PC-3 (cell line): ENCODE data around the gene PLXNA2. TPM values are rescaled to one million over a fixed set of nuclear protein-coding genes. Genes with fewer than 3 reads are reported as not detected.

Experiments used
- ATAC-seq: fragments of 200-7000 bp; cut with Tn5 transposase; 2 replicates; pipeline ENCODE4 v1.9.1; 2020; ENCODE audit warnings: mild to moderate bottlenecking, moderate library complexity
- BruUV-seq: library from RNA; stranded (reverse); fragments of 400-500 nt; replicated peaks from 2 replicates; lab custom pipeline; 2021; lab: Mats Ljungman, UMichigan
- CTCF ChIA-PET: fragments of 300-600 bp; sonication (Branson Sonifier 250); formaldehyde crosslinking; loops from one replicate; lab custom pipeline; 2022; ENCODE audit warnings: antibody characterized with exemption; lab: Charles Lee
- POLR2A ChIA-PET: fragments of 300-600 bp; sonication (Branson Sonifier 250); formaldehyde crosslinking; loops from one replicate; lab custom pipeline; 2022; ENCODE audit warnings: antibody characterized with exemption; ENCODE audit not compliant: unreplicated experiment; lab: Charles Lee
- DNase-seq: peaks from one replicate; pipeline ENCODE4 v3.0.0-alpha.2; 2015
- H2AFZ ChIP-seq: fragments of 300-600 bp; sonication (generic); 2 replicates; pipeline ENCODE4 v1.6.0; 2016; ENCODE audit warnings: antibody characterized with exemption, low read length
- H3F3A ChIP-seq: fragments of 300-600 bp; sonication (generic); one replicate; pipeline ENCODE4 v1.6.0; 2017; ENCODE audit warnings: antibody characterized with exemption, low read length, control low read depth, mild to moderate bottlenecking; ENCODE audit not compliant: unreplicated experiment
- H3K27ac ChIP-seq: fragments of 300-600 bp; sonication (generic); 2 replicates; pipeline ENCODE4 v1.5.1; 2016; ENCODE audit warnings: mild to moderate bottlenecking, low read length
- H3K27me3 ChIP-seq: fragments of 300-600 bp; sonication (generic); 2 replicates; pipeline ENCODE4 v1.6.1; 2016; ENCODE audit warnings: low read length, mixed read lengths
- H3K36me3 ChIP-seq: fragments of 300-600 bp; sonication (generic); 2 replicates; pipeline ENCODE4 v1.6.1; 2016; ENCODE audit warnings: low read depth, mixed run types, low read length, mixed read lengths
- H3K4me1 ChIP-seq: fragments of 300-600 bp; sonication (generic); 2 replicates; pipeline ENCODE4 v1.5.1; 2016; ENCODE audit warnings: low read length; ENCODE audit not compliant: insufficient read depth
- H3K4me2 ChIP-seq: fragments of 300-600 bp; sonication (generic); 2 replicates; pipeline ENCODE4 v1.6.0; 2016; ENCODE audit warnings: low read length
- H3K4me3 ChIP-seq: fragments of 300-600 bp; sonication (generic); 2 replicates; pipeline ENCODE4 v1.5.1; 2016; ENCODE audit warnings: mild to moderate bottlenecking, low read length, mixed read lengths
- H3K79me2 ChIP-seq: fragments of 300-600 bp; sonication (generic); 2 replicates; pipeline ENCODE4 v1.6.1; 2017; ENCODE audit warnings: low read length, mixed read lengths
- H3K9ac ChIP-seq: fragments of 300-600 bp; sonication (generic); 2 replicates; pipeline ENCODE4 v1.6.0; 2016; ENCODE audit warnings: mild to moderate bottlenecking, low read length
- H3K9me2 ChIP-seq: fragments of 300-600 bp; sonication (generic); replicated peaks from 2 replicates; pipeline ENCODE4 v1.6.1; 2016; ENCODE audit warnings: mixed run types, low read length, mixed read lengths
- H3K9me3 ChIP-seq: fragments of 300-600 bp; sonication (generic); 2 replicates; pipeline ENCODE4 v1.6.1; 2016; ENCODE audit warnings: low read length, mixed read lengths
- H4K20me1 ChIP-seq: fragments of 300-600 bp; sonication (generic); 2 replicates; pipeline ENCODE4 v1.6.1; 2016; ENCODE audit warnings: low read length, mixed read lengths
- EZH2 ChIP-seq: fragments of 300-600 bp; sonication (generic); IDR thresholded peaks from one replicate; pipeline ENCODE4 v1.6.1; 2017; ENCODE audit warnings: antibody characterized with exemption, mild to moderate bottlenecking, low read length; ENCODE audit not compliant: unreplicated experiment
- EZH2phosphoT487 ChIP-seq: fragments of 300-600 bp; sonication (generic); IDR thresholded peaks from 2 replicates; pipeline ENCODE4 v1.6.1; 2018; ENCODE audit warnings: mild to moderate bottlenecking, antibody characterized with exemption, low read length, borderline replicate concordance
- intact Hi-C: fragments of 100-400 bp; cut with micrococcal nuclease; formaldehyde crosslinking; loops from 2 replicates; pipeline ENCODE4 v1.9.0; 2023
- total RNA-seq: library from RNA; depleted of rRNA; stranded (reverse); fragments of >200 nt; gene quantifications from 2 replicates; pipeline ENCODE4 v1.2.3, GENCODE V29; 2014
- TF ChIP-seq, protein P1 (sequence below): fragments of 300-600 bp; sonication (generic); conservative IDR thresholded peaks from 2 replicates; pipeline ENCODE4 v1.5.1; 2017; ENCODE audit warnings: antibody characterized with exemption, low read depth, mild to moderate bottlenecking, low read length

PLXNA2 gene
- total RNA-seq, 1 experiment from 2014 or later, result 16.2 TPM

- Histone ChIP-seq H4K20me1 (no peaks in the 10 kb centered on the region), H3K4me1 (peaks cover 49% of the 10 kb centered on the region), H3K79me2 (peaks cover 9% of the 10 kb centered on the region; the same call in 1 of the 2 replicates), H3K27ac (peak overlapping the region; percentile 91), H2AFZ (no peak overlapping the region), H3F3A (no peaks in the 10 kb centered on the region), H3K36me3 (no peaks in the 10 kb centered on the region), H3K4me2 (peak overlapping the region; percentile 78), H3K27me3 (no peaks in the 10 kb centered on the region), H3K4me3 (peak overlapping the region; percentile 3; the same call in 1 of the 2 replicates), H3K9me2 (no peaks in the 10 kb centered on the region), H3K9ac (peak overlapping the region; percentile 13; the same call in 1 of the 2 replicates), H3K9me3 (no peaks in the 10 kb centered on the region)
- intact Hi-C loops, result loop anchor here (1.0 kb wide), 4 partner anchors 15 to 40 kb away; partner anchors contain the start of gene PLXNA2
- no TSS peak for BruUV-seq
- ChIA-PET POLR2A (interaction anchor here (0.7 to 1.6 kb wide), 4 partner anchors 16 to 300 kb away, joined by 3 to 14 read pairs (median 8); partner anchors contain the start of gene PLXNA2), CTCF (interaction anchor here (0.5 to 1.9 kb wide), 6 partner anchors 15 to 182 kb away, joined by 3 to 11 read pairs (median 7); partner anchors contain the start of gene PLXNA2)
- ATAC-seq (peak; percentile 9), DNase-seq (no peak)
- TF ChIP-seq EZH2 (no peak), EZH2phosphoT487 (no peak)
- TF ChIP-seq, protein P1, sequence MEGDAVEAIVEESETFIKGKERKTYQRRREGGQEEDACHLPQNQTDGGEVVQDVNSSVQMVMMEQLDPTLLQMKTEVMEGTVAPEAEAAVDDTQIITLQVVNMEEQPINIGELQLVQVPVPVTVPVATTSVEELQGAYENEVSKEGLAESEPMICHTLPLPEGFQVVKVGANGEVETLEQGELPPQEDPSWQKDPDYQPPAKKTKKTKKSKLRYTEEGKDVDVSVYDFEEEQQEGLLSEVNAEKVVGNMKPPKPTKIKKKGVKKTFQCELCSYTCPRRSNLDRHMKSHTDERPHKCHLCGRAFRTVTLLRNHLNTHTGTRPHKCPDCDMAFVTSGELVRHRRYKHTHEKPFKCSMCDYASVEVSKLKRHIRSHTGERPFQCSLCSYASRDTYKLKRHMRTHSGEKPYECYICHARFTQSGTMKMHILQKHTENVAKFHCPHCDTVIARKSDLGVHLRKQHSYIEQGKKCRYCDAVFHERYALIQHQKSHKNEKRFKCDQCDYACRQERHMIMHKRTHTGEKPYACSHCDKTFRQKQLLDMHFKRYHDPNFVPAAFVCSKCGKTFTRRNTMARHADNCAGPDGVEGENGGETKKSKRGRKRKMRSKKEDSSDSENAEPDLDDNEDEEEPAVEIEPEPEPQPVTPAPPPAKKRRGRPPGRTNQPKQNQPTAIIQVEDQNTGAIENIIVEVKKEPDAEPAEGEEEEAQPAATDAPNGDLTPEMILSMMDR, result no peak
Observed at GRCh38 chr1:208203848-208204609, 40.2 kb downstream of the PLXNA2 start.

DNA sequence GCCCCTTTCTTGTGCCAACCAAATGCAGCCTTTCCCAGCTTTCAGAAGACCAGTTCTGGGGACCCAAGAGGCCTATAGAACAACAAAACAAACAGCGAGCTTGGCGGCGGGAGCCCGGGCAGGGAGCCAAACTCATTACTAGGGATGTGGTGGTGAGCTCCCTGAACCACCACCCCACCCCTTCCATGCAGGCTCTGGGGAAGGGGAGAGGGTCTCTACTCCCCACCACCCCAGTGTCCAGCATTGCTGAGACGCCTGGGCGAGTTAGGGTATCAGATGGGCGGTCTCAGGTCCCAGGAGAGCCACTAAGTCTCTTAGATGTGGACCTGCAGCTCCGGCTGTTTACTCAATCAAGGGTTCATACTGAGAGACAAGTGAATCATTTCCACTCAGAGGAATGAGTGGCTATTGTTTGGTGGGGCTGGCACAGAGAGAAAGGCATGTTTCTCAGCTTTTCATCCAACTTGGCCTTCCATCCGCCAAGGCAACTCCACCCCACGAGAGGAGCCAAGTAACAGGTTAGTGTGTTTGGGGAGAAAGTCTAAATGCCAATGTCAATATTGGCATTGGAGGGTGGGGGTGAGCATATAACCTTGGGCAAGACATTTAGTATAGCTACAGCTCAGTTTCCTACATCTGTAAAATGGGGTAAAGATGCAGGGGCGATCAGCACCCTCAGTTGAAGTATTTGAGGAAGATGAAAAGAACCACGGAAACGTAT, 40.9 kb downstream of the PLXNA2 start:
- no peaks in the 10 kb centered on the region for H3K9me2 ChIP-seq
- ChIA-PET CTCF (interaction anchor here (0.5 to 1.9 kb wide), 8 partner anchors 14 to 1286 kb away, joined by 3 to 11 read pairs (median 6); partner anchors contain the start of gene PLXNA2), POLR2A (interaction anchor here (0.6 to 1.6 kb wide), 5 partner anchors 16 to 299 kb away, joined by 3 to 14 read pairs (median 3); partner anchors contain the start of gene PLXNA2)
- H3K79me2 ChIP-seq, result peaks cover 9% of the 10 kb centered on the region; the same call in 1 of the 2 replicates
- H3F3A ChIP-seq, result no peaks in the 10 kb centered on the region
- TSS peak; percentile 38 for BruUV-seq
- H3K27me3 ChIP-seq, result no peaks in the 10 kb centered on the region
- no peaks in the 10 kb centered on the region for H3K36me3 ChIP-seq
- H3K4me1 ChIP-seq, result peaks cover 49% of the 10 kb centered on the region
- intact Hi-C loops, result loop anchor here (1.0 kb wide), 4 partner anchors 16 to 41 kb away; partner anchors contain the start of gene PLXNA2
- H4K20me1 ChIP-seq, result no peaks in the 10 kb centered on the region
- ATAC-seq (peak; percentile 80), DNase-seq (peak; percentile 98)
- peak overlapping the region; percentile 49 for H3K4me3 ChIP-seq
- H3K4me2 ChIP-seq, result peak overlapping the region; percentile 78
- no peak for TF ChIP-seq EZH2
- TF ChIP-seq EZH2phosphoT487, result no peak
- peak overlapping the region; percentile 53 for H3K9ac ChIP-seq
- H3K27ac ChIP-seq, result peak overlapping the region; percentile 91
- H3K9me3 ChIP-seq, result no peaks in the 10 kb centered on the region
- H2AFZ ChIP-seq, result peak overlapping the region; percentile 53
